ENCODE data around the gene BBS9.

Gene BBS9

DNA sequence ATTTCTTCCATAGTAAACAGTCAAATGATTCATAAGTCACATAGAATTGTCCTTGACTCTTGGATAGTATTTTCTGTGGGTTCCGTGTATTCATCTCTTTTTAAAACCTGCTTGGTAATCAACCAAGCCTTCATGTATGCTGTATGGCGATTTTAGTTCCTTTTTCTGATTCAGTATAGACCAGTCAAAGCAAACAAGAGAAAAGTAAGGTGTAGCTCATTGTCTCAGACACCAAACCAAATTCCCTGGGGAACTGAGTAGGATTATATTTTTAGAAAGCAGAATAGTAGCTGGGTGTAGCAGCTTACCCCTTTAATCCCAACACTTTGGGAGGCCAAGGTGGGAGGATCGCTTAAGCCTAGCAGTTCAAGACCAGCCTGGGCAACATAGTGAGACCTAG lies 240.5 kb downstream of the BBS9 start:
- Histone ChIP-seq H3K9me3 (no peaks in the 10 kb centered on the region), H3K36me3 (no peaks in the 10 kb centered on the region), H3K4me3 (ENCODE audit: low read depth, low read length) (no peak overlapping the region), H3K4me1 (no peaks in the 10 kb centered on the region), H3K27me3 (peaks cover 5% of the 10 kb centered on the region)
- TF ChIP-seq, protein P1, sequence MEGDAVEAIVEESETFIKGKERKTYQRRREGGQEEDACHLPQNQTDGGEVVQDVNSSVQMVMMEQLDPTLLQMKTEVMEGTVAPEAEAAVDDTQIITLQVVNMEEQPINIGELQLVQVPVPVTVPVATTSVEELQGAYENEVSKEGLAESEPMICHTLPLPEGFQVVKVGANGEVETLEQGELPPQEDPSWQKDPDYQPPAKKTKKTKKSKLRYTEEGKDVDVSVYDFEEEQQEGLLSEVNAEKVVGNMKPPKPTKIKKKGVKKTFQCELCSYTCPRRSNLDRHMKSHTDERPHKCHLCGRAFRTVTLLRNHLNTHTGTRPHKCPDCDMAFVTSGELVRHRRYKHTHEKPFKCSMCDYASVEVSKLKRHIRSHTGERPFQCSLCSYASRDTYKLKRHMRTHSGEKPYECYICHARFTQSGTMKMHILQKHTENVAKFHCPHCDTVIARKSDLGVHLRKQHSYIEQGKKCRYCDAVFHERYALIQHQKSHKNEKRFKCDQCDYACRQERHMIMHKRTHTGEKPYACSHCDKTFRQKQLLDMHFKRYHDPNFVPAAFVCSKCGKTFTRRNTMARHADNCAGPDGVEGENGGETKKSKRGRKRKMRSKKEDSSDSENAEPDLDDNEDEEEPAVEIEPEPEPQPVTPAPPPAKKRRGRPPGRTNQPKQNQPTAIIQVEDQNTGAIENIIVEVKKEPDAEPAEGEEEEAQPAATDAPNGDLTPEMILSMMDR (IDR thresholded peaks at IDR 0.05; ENCODE audit: low read depth, low read length), result no peak
- DNase-seq, result no peak

DNA sequence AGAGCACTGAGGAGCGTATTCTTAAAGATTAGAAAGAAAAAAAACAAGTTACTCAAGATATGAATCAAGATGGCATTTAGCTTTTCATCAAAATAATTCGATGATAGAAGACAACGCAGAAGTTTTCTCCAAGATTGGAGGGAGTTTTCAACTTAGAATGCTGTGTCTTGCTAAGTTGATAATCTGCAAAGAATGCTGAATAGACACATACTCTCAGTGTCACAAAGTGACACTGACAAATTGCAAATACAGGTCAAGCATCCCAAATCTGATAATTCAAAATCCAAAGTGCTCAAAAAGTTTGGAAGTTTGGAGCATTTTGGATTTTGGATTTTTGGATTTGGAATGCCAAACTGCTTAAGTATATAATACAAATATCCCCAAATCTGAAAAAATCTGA lies 243.8 kb downstream of the BBS9 start:
- Histone ChIP-seq H3K9me3 (no peaks in the 10 kb centered on the region), H3K36me3 (no peaks in the 10 kb centered on the region), H3K4me1 (no peaks in the 10 kb centered on the region), H3K4me3 (ENCODE audit: low read depth, low read length) (no peak overlapping the region), H3K27me3 (peaks cover 5% of the 10 kb centered on the region)
- DNase-seq, result no peak
- TF ChIP-seq, protein P1 (IDR thresholded peaks at IDR 0.05; ENCODE audit: low read depth, low read length), result no peak

DNA sequence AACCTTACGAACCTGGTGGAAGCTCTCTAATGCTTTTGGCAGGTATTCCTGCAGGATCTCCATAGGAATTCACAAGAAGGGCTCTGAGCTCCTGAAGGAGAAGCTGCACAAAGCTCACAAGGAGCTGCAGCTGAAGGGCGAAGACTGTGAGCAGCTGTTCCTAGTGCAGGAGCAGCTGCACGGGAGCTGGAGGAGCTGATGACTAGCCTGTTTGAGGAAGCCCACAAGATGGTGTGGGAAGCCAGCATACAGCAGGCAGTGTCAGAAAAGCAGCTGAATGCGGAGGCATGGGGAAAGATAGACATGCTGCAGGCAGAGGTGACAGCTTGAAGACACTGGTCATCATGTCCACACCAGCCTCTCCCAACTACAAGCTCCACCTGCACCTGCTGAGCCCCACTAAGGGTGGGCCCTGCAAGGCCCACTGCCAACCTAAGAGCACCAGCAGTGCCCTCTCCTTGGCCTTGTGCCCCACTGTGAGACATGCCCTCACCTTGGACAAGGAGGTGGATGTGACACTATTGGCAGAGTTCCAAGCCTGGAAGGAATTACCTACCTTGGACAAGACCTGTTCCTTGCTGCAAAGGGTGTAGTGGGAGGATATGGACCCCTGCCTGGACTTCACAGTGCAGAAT lies 250.6 kb downstream of the BBS9 start:
- Histone ChIP-seq H3K27me3 (no peaks in the 10 kb centered on the region), H3K9me3 (no peaks in the 10 kb centered on the region), H3K4me1 (no peaks in the 10 kb centered on the region), H3K4me3 (ENCODE audit: low read depth, low read length) (no peak overlapping the region), H3K36me3 (no peaks in the 10 kb centered on the region)
- DNase-seq, result no peak
- TF ChIP-seq, protein P1 (IDR thresholded peaks at IDR 0.05; ENCODE audit: low read depth, low read length), result no peak

DNA sequence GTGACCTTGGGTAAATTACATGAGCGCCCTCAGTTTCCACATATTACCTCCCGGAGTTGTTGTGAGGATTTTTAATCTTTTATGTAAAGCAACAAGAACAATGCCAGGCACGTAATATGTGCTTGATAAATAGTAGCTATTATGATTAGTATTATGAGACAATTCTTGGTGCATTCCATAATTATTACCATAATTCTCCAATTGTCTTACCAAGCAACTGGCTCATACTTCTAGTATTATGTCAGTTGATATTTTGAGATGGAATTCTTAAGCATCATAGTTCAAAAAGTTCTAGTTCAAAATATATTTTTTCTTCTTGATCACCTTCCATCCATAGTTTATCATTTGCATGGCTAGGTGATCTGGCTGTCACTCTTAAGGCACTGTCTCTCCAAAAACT lies 259.0 kb downstream of the BBS9 start:
- Histone ChIP-seq H3K27me3 (no peaks in the 10 kb centered on the region), H3K9me3 (no peaks in the 10 kb centered on the region), H3K36me3 (no peaks in the 10 kb centered on the region), H3K4me3 (ENCODE audit: low read depth, low read length) (no peak overlapping the region), H3K4me1 (no peaks in the 10 kb centered on the region)
- TF ChIP-seq, protein P1 (IDR thresholded peaks at IDR 0.05; ENCODE audit: low read depth, low read length), result no peak
- DNase-seq, result no peak

DNA sequence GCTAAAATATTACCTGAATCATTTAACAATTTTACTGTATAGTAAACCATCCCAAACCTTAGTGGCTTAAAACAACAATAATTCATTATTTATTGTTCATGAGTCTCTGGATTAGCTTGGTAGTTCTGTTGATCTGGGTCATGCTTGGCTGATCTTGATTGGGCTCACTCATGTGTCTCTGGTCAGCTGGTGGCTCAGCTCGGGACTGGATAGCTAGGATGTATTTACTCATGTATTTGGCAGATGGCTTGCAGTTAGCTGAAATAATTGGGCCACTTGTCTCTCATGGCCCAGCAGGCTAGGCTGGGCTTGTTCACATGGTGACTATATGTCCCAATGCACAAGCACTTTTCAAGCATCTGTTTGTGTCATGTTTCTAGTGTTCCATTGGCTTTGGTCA lies 262.8 kb downstream of the BBS9 start:
- no peaks in the 10 kb centered on the region for H3K36me3 ChIP-seq
- H3K9me3 ChIP-seq, result no peaks in the 10 kb centered on the region
- TF ChIP-seq, protein P1 (IDR thresholded peaks at IDR 0.05; ENCODE audit: low read depth, low read length), result no peak
- no peak overlapping the region for H3K4me3 ChIP-seq (ENCODE audit: low read depth, low read length)
- H3K27me3 ChIP-seq, result no peaks in the 10 kb centered on the region
- DNase-seq, result peak; percentile 61
- no peaks in the 10 kb centered on the region for H3K4me1 ChIP-seq

DNA sequence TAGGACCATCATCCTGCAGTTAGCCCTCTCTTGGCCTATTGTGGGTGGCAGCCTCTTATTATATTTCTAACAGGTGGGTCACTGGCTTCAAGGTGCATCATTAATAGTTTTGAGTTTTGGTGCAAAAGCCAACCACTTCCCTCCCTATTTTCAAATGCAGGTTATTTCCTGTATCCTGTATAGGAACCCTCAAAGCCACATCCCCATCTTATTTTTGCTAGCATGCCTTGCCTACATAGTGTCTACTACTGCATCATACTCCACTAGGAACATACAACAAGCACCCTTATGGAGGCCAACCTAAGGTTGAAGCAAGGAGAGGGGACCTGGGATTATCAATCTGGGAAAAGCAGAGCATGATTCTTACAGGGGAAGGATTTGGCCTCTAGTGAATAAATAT lies 264.4 kb downstream of the BBS9 start:
- Histone ChIP-seq H3K36me3 (no peaks in the 10 kb centered on the region), H3K4me1 (no peaks in the 10 kb centered on the region), H3K9me3 (no peaks in the 10 kb centered on the region), H3K27me3 (no peaks in the 10 kb centered on the region), H3K4me3 (ENCODE audit: low read depth, low read length) (no peak overlapping the region)
- DNase-seq, result no peak
- TF ChIP-seq, protein P1 (IDR thresholded peaks at IDR 0.05; ENCODE audit: low read depth, low read length), result no peak

All from BE2C (cell line).